HL-60/S4 treated with retinoic acid at 250 ng/mL for 4 days and 3 days (cell line): ENCODE results near the gene IL12RB1.
"Not testable (repeated sequence)": the region's sequence is repeated elsewhere in the genome, so short reads cannot be mapped to it uniquely, and the experiment has no call there.

Source experiments
- in situ Hi-C: fragments of 300-500 bp; cut with MboI; formaldehyde crosslinking; loops from 2 replicates; pipeline ENCODE4 v1.7.0; 2022; ENCODE audit warnings: low sequenced_read_pairs

The IL12RB1 gene

GRCh38 chr19:18090545-18091216 lies 3.9 kb upstream of the IL12RB1 start:
- in situ Hi-C loops: no loop called here

- in situ Hi-C loops: no loop called here
Measured at GRCh38 chr19:18089726-18090125, 3.0 kb upstream of the IL12RB1 start.

DNA sequence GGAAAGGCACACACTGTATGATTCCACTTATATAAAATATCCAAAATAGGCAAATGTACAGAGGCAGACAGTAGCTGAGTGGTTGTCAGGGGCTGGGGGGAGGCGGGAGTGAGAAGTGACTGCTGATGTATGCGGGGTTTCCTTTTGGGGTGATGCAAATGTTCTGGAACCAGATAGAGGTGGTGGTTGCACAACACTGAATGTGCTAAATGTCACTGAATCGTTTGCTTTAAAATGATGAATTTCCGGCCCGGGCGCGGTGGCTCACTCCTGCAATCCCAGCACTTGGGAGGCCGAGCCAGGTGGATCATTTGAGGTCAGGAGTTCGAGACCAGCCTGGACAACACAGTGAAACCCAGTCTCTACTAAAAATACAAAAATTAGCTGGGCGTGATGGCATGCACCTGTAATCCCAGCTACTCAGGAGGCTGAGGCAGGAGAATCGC lies 2.4 kb upstream of the IL12RB1 start:
- in situ Hi-C loops: not testable (repeated sequence)

DNA sequence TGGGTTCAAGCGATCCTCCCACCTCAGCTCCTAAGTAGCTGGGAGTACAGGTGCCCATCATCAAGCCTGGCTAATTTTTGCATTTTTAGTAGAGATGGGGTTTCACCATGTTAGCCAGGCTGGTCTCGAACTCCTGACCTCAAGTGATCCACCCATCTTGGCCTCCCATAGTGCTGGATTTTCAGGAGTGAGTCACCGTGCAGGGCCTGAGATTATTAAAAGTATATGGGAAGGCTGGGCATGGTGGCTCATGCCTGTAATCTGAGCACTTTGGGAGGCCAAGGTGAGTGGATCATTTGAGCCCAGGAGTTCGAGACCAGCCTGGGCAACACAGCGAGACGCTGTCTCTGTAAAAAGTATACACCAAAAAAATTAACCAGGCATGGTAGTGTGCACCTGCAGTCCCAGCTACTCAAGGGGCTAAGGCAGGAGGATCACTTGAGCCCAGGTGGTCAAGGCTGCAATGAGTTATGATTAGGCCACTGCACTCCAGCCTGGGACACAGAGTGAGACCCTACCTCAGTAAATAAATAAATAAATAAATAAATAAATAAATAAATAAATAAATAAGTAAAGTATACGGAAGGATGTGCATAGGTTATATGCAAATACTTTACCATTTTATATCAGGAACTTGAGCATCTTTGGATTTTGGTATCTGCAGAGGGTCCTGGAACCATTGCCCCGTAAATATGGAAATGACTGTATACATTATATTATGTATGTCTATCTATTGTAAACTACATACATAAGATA lies 854 bp downstream of the IL12RB1 start:
- in situ Hi-C loops: no loop called here

DNA sequence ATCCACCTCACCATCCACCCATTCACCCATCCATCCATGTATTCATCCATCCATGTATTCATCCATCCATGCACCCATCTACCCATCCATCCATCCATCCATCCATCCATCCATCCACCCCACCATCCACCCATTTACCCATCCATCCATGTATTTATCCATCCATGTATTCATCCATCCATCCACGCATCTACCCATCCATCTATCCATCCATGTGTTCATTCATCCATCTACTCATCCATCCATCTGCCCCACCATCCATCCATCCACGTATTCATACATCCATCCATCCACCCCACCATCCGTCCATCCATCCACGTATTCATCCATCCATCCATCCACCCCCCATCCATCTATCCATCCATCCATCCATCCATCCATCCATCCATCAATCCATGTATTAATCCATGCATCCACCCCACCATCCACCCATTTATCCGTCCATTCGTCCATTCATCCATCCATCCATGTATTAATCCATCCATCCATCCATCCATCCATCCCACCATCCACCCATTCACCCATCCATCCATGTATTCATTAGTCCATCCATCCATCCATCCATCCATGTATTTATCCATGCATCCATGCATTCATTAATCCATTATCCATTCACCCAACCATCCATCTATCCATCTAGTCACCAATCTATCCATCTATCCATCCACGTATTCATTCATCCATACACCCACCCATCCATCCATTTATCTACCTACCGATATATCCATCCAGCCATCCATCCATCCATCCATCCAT lies 2.6 kb downstream of the IL12RB1 start:
- in situ Hi-C loops: no loop called here

DNA sequence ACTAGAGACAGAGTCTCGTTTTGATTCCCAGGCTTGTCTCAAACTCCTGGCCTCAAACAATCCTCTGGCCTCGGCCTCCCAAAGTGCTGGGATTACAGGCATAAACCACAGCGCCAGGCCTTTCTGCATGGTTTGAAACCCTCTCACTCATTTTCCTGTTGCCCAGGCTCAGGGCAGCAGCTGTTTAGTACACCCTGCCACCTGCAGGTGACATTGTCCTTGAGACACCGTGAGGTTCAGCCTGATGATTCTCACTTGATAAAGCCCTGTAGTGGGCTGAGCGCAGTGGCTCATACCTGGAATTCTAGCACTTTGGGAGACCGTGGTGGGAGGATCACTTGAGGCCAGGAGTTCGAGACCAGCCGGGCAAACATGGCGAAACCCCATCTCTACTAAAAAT lies 12.5 kb downstream of the IL12RB1 start:
- in situ Hi-C loops: no loop called here

GRCh38 chr19:18073197-18073596 lies 13.5 kb downstream of the IL12RB1 start:
- in situ Hi-C loops: no loop called here

- in situ Hi-C loops: no loop called here
Measured at GRCh38 chr19:18072335-18072734, 14.4 kb downstream of the IL12RB1 start.

DNA sequence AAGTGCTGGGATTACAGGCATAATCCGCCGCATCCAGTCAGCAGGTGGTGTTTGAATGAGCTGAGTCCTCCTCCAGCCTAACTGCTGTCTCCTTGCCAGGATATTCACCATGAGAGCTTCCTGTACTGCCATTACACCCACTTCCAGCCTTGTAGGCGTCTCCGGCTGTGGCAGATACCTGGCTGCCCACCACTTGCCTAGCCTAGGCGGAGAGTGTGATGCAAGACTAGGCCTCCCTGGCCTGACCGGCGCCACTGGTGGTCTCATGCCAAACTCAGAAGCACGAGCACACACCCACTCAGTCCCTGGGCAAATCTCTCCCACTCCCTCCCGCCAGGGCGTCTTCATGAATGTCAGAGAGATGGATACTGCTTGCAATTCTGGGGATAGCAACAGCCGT lies 16.6 kb downstream of the IL12RB1 start:
- in situ Hi-C loops: no loop called here

- in situ Hi-C loops: no loop called here
Measured at GRCh38 chr19:18069383-18069782, 17.4 kb downstream of the IL12RB1 start.

GRCh38 chr19:18068395-18068794 lies 18.3 kb downstream of the IL12RB1 start:
- in situ Hi-C loops: no loop called here

DNA sequence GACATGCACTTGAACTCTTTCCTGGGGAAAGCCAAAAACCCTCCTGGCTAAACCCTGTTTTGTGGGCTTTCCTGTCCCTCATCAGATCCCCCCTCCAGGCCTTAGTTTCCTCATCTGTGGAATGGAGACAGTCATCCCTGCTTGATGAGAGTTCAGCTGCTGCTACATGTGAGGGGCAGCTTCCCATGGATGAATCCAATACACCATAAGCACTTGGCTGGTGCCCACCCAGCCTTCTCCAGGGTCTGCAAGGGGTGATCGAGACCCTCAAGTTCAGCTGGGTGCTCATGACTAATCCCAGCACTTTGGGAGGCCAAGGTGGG lies 21.6 kb downstream of the IL12RB1 start:
- in situ Hi-C loops: no loop called here

DNA sequence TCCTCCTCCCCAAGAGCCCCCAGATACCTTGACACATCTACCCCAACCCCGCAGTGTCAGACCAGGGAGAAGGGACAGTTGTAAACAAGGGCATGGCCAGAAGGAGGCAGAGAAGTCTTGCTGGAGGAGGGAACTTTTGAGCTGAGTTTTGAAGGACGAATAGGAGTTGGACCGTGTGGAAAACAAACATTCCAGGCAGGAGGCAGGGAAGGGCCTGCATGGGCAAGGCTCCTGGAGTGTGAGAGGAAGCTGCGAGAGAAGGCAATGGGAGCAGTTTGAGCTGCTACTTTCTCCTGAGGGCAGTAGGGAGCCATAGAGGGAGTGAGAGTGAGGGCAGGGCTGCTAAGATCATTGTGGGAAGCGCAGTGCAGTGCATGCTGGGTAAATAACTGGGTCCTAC lies 23.3 kb downstream of the IL12RB1 start:
- in situ Hi-C loops: no loop called here

GRCh38 chr19:18062028-18062427 lies 24.7 kb downstream of the IL12RB1 start:
- in situ Hi-C loops: no loop called here

DNA sequence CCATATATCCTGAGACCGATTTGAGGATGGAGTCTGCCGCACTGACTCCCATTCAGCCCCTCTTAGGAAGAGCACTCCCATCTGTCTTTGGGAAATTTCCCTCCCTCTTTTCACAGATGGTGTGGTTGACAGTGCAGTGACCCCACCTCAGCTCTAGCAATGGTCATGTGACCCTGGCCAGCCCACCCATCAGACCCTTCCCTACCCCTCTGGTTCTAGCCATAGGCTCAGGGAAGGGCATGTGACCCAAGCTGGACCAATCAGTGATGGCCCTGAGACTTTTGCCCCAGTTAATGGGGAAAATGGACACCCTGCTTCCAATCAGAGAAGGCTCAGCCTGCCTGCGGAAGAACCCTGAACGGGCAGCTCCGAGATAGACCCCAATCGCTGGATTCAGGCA lies 26.3 kb downstream of the IL12RB1 start:
- in situ Hi-C loops: no loop called here

DNA sequence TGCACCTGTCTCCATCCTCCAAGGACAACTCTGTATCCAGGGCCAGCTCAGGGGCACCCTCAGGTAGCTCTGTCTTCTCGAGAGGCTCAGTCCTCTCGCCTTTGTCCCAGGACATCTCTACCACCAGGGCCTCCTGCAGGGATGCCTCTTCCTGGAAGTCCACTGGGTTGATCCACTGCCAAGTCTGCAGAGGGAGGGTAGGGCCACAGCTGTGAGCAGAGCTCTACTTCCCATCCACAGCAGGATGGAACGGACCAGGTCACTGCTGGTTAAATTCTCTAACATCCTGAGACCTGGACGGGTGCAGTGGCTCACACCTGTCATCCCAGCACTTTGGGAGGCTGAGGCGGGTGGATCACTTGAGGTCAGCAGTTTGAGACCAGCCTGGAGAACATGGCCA lies 26.8 kb downstream of the IL12RB1 start:
- in situ Hi-C loops: no loop called here

DNA sequence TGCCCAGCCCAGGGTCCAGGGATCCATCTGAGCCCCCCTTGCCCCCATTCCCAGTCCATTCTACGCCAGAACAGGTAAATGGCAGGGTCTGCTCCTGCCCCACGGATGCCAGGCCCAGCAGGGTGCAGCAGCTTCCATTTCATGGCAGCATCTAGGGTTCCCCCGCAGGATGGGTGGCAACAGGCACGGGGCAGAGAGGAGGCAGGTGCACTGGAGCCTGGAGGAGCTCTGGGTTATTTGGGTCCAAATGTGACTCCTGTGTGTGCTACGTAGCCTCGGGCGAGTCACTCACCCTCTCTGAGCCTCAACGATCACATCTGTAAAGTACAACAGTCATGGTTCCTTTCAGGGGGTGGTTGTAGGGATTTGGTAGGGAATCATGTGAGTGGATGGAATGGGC lies 27.4 kb downstream of the IL12RB1 start:
- in situ Hi-C loops: no loop called here

DNA sequence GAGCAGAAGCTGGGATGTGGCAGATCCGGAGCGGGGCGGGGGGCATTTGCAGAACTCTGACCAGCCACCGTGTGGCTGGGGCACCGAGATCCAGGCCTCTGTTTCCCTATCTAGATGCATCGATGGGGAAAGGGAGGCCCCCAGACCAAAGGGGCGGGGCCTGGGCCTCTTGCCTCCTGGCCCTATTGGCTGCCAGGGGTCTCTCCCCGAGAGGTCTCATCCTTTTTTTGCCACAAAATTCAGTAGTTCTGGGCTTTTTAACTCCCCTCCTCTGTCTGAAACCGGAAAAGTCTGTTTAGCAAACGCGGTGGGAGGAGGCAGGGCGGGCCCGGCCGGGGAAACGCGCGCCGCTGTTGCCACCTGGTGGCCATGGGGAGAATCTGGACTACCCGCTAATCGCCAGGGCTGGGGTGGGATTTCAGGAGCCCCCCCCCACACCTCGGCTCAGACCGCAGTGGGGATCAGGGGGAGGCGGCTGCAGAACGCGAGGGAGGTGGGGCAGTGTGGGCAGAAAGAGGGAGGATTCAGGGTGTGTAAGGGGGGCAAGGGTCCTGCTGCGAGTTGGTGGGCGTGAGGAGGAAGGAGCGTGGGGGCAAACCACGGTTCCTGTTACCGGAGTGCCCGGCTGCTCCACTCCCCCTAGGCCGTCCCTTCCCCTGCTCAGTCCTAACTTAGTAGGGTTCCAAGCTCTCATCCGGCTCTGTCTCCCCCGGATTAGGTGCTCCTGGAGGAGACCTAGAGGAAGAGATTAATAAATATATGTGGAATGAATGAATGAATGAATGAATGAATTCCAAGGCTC lies 28.3 kb downstream of the IL12RB1 start:
- in situ Hi-C loops: no loop called here

DNA sequence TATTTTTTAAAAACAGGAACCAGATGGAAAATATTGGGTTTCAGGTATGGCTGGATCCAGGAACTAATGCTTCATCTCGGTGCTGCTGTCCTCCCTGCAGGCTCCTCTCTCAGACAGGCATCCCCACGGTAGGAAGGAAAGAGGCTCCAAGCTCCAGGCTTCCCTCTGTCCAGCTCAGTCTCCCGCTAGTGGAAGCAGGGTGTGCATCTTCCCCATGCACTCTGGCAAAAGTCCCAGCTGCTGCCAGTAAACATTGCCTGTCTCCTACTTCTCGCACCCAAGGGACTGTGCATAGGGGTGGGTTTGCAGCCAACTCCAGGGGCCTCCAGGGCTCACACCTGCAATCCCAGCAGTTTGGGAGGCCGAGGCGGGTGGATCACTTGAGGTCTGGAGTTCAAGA lies 29.2 kb downstream of the IL12RB1 start:
- in situ Hi-C loops: no loop called here

GRCh38 chr19:18055967-18056366 lies 30.8 kb downstream of the IL12RB1 start:
- in situ Hi-C loops: no loop called here

GRCh38 chr19:18053576-18054219 lies 33.0 kb downstream of the IL12RB1 start:
- in situ Hi-C loops: loop anchor here (5.0 kb wide), 1 partner anchor 36 kb away; no protein-coding TSS in a partner anchor
